CD4-positive, alpha-beta T cell treated with Interleukin-21 for 1 hour (primary cell): ENCODE results near the gene JAZF1.
A peak's percentile ranks its signal among the peaks of the same experiment; 100 is the strongest.

Experiments
- DNase-seq: peaks from one replicate; pipeline ENCODE4 v3.0.0-alpha.2; 2020

Gene JAZF1

DNA sequence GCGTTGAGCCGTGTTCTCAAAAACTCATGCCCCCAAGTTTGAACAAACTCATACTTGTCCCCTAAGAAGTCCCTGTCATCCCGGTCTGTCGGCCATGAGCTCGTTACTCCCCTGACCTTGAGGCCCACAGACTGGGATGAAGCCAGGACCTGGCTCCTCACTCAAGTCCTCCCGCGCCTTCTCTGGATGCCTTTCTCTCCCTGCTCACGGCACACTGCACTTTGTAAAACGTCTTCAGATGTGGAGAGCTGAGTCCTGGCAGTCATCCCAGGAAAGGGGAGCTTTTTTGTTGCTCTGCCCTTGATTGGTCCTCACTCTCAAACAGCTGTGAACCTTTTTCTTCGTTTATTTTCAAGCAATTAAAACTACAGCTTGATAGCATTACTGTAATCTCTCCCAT lies 110.8 kb downstream of the JAZF1 start:
- no peak for DNase-seq

DNA sequence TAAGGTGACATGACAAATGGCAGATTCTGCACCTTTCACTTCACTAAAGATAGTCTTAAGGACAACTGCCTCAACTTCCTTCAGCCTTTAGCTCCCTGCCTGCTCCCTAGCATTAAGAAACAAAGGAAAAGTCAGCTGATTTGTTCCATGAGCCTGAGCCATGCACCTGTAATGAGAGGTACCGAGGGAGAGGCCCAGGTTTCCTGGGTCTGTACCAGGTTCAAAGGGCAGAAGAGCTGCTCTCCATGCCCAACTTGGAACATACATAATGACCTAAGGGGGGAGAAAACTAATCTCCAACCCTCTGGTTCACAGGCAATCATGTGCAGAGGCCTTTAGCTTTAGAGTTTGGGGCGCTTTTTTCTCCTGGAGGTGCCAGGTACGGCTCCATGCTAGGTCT lies 111.2 kb downstream of the JAZF1 start:
- no peak for DNase-seq

DNA sequence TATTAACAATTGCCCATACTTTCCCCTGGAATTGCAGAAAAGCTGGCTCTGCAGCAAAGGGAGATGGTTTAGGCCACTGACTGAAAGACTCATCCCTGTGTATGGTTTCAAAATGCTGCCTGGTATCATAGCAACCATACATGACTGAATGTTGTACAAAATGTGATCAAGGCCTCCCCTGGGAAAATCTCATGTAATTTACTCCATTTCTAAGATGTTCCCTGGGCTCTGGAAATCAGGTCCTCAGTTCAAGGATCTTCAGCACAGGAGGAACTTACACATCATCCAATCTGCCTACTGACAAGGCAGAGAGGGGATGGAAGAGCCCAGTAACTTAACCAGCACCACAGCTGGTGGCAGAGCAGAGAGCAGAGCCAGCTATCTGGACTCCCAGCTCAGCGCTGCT lies 111.8 kb downstream of the JAZF1 start:
- DNase-seq: no peak

DNA sequence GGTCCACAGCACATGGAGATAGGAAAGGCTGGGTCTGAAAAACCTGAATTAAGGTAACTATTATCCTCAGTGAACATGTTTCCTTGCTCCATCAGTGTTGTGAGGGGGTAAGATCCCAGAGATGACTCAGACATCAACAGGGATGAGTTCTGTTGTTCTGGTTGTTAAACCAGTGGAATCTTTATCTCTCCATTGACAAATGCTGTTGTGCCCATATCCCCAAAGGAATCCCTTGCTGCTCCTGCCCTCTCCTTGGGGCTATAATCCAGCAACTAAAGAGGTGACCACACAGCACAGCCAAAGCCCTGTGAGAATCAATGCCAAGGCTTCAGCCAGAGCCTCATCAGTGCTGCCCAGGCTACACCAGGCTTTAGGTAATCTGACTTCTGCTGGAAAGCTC lies 113.4 kb downstream of the JAZF1 start:
- no peak for DNase-seq

DNA sequence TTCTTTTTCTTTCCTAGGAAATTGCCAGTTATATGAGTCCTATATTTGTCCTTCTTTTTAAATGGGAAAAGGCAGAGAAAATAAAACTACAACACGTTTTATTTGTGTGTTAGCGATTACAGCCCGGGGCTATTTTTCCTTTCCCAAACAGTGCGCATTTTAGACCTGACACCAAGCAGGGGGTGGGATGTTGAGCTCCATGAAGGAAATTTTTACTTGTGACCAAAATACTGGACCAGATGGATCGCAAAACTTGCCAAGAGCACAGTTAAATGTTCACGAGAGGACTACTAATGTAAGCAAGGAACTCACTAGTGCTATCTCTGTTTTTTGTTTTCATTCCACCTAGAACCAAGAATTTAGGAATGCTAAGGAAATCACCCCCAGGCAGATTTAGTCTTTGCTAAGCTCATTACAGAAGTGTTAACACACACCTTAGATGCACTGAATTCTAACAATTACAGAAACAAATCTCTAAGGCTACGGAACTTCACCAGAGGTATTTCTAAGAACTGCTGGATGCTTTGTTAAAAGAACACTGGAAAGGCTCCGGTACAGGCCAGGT lies 114.8 kb downstream of the JAZF1 start:
- DNase-seq: no peak

DNA sequence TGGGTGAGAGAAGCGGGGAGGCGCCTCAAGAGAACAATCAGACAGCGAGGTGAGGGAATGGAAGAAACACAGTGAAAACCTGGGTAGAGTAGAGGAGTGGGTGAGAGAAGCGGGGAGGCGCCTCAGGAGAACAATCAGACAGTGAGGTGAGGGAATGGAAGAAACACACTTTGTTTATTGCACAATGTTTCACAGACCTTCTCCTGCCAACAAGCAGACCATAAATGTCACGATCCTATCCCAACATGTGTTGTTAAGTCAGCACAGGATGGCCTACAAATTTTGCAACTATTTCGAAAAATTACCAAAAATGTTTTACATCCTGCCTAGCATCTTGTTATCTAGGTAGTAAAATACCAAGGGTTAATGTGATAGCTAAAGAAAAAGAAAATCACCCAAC lies 115.3 kb downstream of the JAZF1 start:
- no peak for DNase-seq

DNA sequence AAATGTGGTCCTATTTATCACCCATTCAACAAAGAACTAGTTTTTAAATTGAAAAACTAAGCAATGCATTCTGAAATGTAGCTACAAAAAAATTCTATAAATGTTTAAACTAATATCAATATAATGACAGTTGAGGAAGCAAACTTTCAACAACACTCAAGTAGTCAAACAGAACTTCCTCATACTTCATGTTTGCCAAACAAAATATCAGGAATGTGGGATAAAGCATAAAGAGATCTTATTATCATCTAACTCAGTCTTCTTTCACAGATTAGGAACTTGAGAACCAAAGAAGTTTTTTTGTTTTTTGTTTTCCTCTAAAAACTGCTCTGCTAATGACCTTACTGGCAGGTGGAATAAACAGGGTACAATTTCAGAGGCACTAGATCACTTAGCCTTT lies 116.2 kb downstream of the JAZF1 start:
- DNase-seq: no peak

DNA sequence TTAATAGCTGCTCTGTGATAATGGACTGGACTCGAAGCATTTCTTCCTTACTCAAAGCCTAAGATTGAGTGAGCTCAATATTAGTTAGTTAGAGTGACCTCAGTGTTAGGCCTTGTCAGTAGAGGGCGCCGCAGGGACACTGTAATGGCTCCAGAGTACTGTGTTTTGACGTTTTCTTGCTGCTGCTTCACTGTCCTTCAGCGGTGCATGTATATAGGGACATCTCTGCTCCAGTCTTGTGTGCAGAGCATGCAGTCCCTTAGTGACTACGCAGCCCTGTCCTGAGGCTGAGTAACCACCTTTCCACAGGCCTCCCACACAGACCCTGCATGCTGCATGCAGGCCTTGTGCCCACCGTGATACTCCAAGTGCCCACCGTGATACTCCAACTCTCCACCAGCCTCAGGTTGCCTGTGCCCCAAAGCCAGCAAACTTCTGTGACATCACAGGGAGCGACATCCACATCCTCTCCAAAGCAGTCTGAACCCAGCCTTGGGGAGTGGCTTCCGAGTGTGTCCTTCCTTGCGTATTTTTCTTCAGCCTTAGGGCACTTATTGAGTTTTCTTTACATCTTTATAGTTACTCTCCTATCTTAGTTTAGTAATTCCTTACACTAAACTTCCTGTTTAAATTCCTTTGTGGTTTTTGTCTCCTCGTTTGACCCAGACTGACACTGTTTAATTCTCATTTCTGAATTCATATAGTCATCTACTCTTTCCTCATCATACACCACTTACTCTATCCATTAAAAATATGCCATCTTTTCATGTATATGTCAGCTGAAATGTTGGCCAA lies 118.2 kb downstream of the JAZF1 start:
- peak; percentile 20 for DNase-seq

DNA sequence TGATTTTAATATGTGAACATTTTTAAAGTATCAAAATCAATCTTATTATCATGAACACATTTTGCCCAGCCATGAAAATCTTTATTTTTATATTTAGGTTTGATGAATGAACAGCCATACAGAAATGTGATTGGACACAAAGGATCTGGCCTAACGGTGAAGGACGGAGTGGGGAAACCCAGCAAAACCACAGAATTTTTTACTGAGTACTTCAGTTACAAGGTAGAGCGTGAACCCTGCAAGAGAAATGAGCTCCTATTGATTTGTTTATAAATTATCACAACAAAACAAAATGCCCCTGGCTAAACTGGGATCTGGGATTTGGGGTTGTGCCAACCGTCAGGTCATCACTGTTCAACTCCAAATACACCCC lies 118.8 kb downstream of the JAZF1 start:
- DNase-seq: no peak

DNA sequence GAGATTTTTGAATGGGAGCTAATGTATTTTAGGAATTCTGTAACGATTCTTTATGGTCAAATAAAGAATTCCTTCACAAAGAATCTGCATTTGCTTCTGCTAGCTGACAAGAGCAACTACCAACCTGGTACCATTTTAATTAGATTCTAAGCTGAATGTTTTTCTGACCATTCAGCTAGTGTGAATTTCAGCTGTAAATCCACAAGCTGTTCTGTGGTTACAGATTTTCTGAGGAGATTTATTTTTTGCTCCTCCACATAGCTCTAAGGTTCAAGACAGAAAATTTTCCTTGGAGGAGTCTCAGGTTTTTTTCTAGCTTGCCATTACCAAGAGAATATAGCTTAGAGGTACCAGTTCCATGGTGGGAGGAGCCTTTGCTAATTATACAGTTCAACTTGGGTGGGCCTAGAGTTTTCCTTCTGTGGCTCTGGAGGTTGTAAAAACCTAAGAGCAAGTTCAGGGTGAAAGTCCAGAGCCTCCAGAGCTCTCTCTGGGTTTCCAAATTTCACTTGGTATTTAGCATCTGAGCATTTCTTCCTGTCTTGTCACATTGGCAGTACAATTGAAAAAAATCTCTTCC lies 120.1 kb downstream of the JAZF1 start:
- no peak for DNase-seq

DNA sequence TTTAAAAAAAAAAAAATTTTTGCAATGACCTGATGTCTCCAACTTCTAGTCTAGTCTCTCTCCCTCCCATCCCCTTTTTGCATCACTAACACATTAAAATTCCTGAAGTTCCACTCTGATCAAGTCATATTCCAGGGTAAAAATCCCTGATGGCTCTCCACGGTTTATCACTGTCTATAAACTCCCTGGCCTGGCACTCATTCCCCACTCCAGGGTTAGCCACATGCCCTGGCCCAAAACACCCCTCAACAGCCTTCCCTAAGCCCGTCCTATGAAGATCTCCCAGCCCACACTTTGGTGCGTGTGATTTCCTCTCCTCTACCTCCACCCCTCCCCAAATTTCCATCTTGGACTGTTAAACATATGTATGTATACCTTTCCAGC lies 125.4 kb downstream of the JAZF1 start:
- no peak for DNase-seq

DNA sequence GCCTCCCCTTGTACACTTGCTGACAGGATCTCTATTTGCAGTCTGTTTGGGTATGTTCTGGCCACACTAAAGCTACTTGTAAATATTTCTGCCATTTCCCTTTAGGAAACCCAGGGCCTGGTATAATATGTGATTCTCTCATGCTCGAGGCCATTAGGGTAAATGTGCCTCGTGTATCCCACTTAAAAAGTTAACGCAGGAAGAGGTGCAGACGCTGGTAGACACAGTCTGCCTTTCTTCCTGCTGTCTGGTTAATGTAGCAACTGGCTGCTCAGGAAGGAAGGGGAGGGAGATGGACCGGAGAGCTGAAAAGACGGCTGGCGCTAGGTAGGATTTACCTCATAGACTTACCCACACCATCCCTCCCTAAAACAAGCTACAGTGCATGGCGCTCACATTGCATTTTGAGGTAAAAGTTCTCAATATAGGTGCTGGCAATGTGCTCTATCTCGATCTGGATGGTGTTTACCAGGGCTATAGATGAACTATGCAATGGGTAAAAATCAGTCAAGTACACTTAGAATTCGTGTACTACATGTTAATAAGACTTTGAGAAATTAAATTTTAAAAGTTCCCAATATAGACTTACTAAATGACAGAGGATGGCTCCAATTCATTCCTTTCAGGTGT lies 125.9 kb downstream of the JAZF1 start:
- DNase-seq: no peak

DNA sequence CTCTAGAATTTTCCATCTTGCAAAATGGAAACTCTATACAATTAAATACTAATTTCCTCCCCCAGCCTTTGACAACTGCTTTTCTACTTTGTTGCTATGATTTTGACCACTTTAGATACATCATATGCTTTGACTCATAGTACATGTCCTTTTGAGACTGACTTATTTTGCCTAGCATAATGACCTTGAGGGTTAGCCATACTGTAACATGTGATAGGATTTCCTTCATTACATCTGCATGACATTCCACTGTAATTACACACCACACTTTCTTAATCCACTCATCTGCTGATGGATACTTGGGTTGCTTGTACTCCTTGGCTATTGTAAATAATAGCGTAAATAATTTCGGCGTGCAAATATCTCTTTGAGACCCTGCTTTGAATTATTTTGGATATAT lies 127.7 kb downstream of the JAZF1 start:
- DNase-seq: no peak

DNA sequence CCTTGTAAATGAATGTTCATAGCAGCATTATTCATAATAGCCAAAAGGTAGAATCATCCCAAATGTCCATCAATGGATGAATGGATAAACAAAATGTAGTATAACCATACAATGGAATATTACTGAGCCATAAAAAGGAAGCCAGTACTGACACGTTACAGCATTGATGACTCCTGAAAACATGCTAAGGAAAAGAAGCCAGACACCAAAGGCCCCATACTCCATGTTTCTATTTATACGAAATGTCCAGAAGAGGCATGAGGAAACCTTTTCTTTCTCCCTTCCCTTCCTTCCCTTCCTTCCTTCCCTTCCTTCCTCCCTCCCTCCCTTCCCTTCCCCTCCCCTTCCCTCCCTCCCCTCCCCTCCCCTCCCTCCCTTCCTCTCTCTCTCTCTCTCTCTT lies 131.9 kb downstream of the JAZF1 start:
- DNase-seq: no peak

DNA sequence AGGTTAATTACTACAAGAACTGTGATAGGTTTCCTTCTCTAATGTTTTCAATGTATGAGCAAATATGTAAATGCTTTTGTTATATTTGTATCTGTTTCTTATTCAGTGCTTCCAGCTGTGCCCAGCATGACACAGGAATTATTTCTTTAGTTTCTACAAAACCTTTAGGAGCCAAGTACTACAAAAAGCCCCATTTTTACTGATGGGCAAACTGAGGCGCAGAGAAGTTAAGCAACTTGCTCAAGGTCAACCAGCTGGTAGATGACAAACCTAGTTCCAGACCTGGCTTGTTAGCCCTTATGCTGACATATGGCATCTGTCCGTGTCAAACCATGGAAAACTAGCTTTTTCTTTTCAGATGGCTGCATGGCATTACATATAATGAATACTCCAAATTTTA lies 134.6 kb downstream of the JAZF1 start:
- no peak for DNase-seq

DNA sequence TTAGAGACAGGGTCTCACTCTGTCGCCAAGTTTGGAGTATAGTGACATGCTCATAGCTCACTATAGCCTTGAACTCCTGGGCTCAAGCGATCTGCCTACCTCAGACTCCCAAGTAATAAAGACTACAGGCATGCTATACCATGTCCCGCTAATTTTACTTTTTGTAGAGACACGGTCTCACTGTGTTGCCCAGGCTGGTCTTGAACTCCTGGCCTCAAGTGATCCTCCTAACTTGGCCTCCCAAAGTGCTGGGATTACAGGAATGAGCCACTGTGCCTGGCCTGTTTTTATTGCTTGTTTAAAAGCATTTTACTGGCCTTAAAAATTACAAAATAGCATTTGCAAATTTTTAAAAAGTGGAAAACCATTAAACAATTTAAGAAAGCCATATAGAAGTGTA lies 135.0 kb downstream of the JAZF1 start:
- DNase-seq: no peak

DNA sequence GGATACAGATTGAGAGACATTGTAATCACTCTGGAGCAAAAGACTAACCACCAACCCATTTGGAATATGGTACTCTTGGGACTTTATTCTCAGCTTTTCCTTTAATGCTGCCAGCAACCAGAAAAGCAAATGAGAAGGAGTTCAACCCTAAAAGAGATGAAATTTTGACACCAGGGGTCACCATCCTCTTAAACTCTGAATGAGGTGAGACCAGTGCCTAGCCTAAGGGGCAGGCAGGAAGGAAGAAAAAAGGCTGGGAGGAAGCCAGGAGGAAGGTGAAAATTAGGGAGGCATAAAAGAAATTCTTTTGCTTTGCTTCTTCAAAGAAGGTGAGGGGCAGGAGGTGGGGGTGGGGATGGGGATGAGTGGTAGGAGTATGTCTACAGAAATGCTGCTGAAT lies 135.8 kb downstream of the JAZF1 start:
- no peak for DNase-seq

DNA sequence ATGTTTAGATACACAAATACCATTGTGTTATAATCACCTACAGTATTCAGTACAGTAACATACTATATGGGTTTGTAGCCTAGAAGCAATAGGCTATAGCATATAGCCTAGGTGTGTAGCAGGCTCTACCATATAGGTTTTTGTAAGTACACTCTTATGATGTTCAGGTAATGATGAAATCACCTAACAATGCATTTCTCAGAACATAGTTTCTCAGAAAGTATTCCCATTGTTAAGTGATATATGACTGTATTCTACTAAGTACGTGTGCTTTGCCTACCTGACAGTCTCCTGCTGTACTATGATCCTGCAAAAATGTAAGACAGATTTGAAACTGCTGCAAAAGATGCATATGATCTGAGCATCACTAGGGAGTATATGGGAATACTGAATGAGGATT lies 137.9 kb downstream of the JAZF1 start:
- DNase-seq: no peak

DNA sequence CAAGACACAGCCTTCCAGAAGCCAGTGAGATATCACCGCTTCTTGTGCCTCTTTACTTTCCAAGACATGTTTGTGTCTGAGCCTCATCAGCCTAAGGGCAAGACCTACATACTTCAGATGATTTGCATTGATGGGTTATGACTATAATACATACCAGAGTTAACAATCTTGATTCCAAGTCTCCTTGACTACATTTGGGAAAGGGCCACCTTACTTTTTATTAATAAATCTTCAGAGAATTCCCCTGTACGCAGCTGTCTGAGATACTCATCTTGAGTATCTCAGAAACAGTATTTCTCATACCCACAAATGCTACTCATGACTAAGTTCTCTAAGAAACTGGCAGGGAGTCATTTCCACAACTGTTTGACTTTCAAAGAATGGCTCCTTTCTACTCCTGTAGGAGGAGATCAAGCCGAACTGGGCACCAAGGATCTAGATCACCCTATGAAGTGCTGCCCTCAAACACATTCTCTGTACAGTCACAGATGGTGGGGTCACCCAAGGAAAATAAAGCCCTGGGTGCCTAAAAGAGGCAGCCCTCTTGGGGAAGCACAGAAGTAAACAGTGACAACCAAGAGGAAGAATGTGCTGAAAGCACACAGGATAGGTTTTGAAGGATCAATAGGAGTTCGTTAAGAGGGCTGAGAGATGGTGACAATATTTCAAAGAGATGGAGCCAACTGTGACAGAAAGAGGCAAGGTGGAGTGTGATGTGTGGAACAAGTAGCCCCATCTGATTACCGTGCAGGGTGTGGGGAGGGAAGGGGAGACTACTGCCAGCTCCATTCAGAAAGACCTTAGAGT lies 138.9 kb downstream of the JAZF1 start:
- no peak for DNase-seq

DNA sequence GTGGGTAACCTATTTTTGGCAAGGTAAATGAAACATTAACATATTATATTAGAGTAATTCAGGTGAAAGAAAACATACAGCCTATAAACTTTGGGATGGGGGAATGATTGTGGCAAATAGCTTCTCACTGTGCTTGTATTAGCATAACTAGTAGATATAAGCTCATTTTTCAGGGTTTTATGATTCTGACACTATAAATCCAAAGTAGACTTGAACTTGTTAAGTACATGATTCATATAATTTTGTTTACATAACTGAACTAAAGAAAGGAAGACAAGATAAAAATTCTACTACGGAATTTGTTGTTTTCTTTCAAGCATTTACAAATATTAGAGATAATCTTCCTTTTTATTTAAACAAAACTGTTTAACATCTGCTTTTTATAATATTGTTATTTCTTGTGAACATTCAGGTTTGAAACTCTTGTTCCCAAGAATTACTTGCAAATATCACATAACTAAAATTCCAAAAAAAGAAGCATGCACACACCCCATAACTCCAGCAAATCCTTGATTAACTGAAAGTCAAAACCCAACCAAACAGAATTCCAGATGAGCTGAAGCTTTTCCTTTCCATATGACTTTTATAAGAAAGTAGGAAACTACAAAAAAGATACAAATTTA lies 142.3 kb downstream of the JAZF1 start:
- DNase-seq: no peak

DNA sequence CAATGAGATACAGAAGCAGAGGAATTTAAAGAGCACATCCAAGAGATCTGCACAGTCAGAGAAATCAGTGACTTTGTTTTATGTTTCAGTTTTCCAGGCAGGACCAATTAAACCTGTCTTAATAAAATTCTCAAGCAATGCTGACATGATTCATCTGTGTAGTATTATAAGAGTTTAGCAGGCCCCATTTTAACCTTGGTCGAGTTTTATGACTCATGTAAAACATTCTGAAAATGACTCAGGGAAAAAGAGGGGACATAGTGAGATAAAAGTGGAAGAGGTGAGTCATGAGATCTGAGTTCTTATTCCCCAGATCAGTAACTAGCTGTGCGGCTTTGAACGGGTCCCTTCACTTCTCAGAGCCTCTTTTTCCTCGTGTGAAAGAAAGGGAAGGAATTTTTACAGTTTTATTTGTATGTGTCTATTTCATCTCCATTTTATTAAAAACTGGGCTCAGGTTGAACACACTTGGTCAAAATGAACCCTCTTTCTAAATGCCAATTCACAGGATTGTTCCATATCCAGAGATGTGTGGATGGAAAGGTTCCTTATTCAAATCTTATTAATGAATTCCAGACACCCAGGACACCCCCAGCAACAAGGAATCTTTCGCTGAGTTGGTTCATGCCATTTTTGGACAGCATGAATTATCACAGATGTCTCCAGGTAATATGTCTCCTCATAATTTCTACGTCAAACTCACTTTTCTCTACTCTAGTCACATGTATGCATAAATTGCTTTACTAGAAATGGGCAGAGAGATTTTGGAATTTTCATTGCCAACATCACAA lies 143.2 kb downstream of the JAZF1 start:
- no peak for DNase-seq

DNA sequence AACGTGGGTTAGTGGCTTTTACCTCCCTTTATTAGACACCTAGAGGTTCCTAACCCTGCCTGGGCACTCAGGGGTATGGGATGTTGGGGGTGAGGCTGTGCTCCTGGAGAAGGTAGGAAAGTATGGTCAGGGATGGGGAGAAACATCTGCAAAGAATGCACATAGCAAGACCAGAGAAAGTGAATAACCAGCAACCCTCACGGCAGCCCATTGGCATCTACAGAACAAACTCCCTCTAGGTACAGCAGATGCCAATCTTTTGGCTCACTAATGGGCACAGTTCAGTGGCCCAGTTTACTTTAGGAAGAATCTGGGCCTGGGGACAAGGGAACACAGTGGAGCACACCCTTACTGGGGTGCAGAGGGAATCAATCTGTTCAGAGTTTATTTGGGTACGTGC lies 143.9 kb downstream of the JAZF1 start:
- DNase-seq: no peak
